GM12878 (cell line): ENCODE results near the gene FGR.

Experiments used
- CEBPB ChIP-seq, 2 experiments: fragments of 150-350 bp in 1 of 2; IDR thresholded peaks; 2 replicates each; pipeline ENCODE4 v1.6.1; 2012 to 2014; ENCODE audit warnings: low read depth in 2 of 2, low read length in 2 of 2, borderline replicate concordance in 1 of 2, inconsistent platforms in 1 of 2
- CHD1 ChIP-seq: IDR thresholded peaks from 2 replicates; pipeline ENCODE4 v1.6.1; 2012; ENCODE audit warnings: low read depth, low read length, improper control_type of control experiment
- CTCF ChIP-seq, 3 experiments: IDR thresholded peaks in 2 of 3; conservative IDR thresholded peaks in 1 of 3; 2 replicates each; pipeline ENCODE4 v1.5.1; 2011; ENCODE audit warnings: low read depth in 3 of 3, low read length in 3 of 3, mild to moderate bottlenecking in 3 of 3, control low read depth in 2 of 3, moderate library complexity in 2 of 3, inconsistent platforms in 1 of 3, mixed read lengths in 1 of 3; ENCODE audit not compliant: control insufficient read depth in 2 of 3, insufficient read depth in 1 of 3; ENCODE audit errors: extremely low read depth in 1 of 3
- ELK1 ChIP-seq: IDR thresholded peaks from 2 replicates; pipeline ENCODE4 v1.6.1; 2012; ENCODE audit warnings: low read depth, low read length, improper control_type of control experiment
- EZH2 ChIP-seq: IDR thresholded peaks from 2 replicates; pipeline ENCODE4 v1.6.1; 2012; ENCODE audit warnings: low read depth, mild to moderate bottlenecking, control low read depth, inconsistent platforms, low read length, borderline replicate concordance; ENCODE audit not compliant: control insufficient read depth
- HDAC2 ChIP-seq: fragments of 200-600 bp; sonication (generic); IDR thresholded peaks from 2 replicates; pipeline ENCODE4 v1.6.1; 2017
- IKZF1 ChIP-seq: fragments of 450-650 bp; conservative IDR thresholded peaks from 2 replicates; pipeline ENCODE4 v1.6.1; 2017; ENCODE audit warnings: antibody characterized with exemption, mild to moderate bottlenecking
- MXI1 ChIP-seq: fragments of 150-350 bp; IDR thresholded peaks from 2 replicates; pipeline ENCODE4 v1.6.1; 2011; ENCODE audit warnings: low read depth, mild to moderate bottlenecking, inconsistent platforms, low read length, improper control_type of control experiment
- NBN ChIP-seq: fragments of 450-650 bp; IDR thresholded peaks from 2 replicates; pipeline ENCODE4 v1.6.1; 2016
- POLR2A ChIP-seq: IDR thresholded peaks from 2 replicates; pipeline ENCODE4 v1.6.1; 2011; ENCODE audit warnings: low read depth, mild to moderate bottlenecking, low read length
- TBL1XR1 ChIP-seq: IDR thresholded peaks from 2 replicates; pipeline ENCODE4 v1.6.1; 2012; ENCODE audit warnings: low read depth, low read length, improper control_type of control experiment
- TCF12 ChIP-seq: IDR thresholded peaks from 2 replicates; pipeline ENCODE4 v1.6.1; 2011; ENCODE audit warnings: low read depth, mild to moderate bottlenecking, low read length
- ZNF274 ChIP-seq: IDR thresholded peaks from one replicate; pipeline ENCODE4 v1.8.0; 2011; ENCODE audit not compliant: insufficient read length, insufficient read depth

- TF ChIP-seq MXI1 (no peak), CTCF (IDR thresholded peaks at IDR 0.05 in 2 of 3, conservative IDR thresholded peaks at IDR 0.05 in 1 of 3; ENCODE audit: control insufficient read depth in 2 of 3, extremely low read depth in 1 of 3, insufficient read depth in 1 of 3, low read depth in 3 of 3, low read length in 3 of 3) (no peak), ZNF274 (no peak), HDAC2 (no peak), NBN (no peak), TBL1XR1 (no peak), EZH2 (no peak), CEBPB (IDR thresholded peaks at IDR 0.05; ENCODE audit: borderline replicate concordance in 1 of 2, low read depth in 2 of 2, low read length in 2 of 2) (no peak), IKZF1 (no peak), POLR2A (no peak), ELK1 (no peak), TCF12 (no peak), CHD1 (no peak)
Observed at GRCh38 chr1:27650171-27650538, 15.2 kb upstream of the FGR start.
